GM19467 (cell line): ENCODE results near the gene PRSS3.
A peak's percentile ranks its signal among the peaks of the same experiment; 100 is the strongest.
"Not testable (repeated sequence)": the region's sequence is repeated elsewhere in the genome, so short reads cannot be mapped to it uniquely, and the experiment has no call there.

Source experiments
- ATAC-seq: cut with Tn5 transposase; IDR thresholded peaks from one replicate; pipeline ENCODE4 v1.9.1; 2021; ENCODE audit warnings: mild to moderate bottlenecking, moderate library complexity; ENCODE audit not compliant: unreplicated experiment

Gene PRSS3

DNA sequence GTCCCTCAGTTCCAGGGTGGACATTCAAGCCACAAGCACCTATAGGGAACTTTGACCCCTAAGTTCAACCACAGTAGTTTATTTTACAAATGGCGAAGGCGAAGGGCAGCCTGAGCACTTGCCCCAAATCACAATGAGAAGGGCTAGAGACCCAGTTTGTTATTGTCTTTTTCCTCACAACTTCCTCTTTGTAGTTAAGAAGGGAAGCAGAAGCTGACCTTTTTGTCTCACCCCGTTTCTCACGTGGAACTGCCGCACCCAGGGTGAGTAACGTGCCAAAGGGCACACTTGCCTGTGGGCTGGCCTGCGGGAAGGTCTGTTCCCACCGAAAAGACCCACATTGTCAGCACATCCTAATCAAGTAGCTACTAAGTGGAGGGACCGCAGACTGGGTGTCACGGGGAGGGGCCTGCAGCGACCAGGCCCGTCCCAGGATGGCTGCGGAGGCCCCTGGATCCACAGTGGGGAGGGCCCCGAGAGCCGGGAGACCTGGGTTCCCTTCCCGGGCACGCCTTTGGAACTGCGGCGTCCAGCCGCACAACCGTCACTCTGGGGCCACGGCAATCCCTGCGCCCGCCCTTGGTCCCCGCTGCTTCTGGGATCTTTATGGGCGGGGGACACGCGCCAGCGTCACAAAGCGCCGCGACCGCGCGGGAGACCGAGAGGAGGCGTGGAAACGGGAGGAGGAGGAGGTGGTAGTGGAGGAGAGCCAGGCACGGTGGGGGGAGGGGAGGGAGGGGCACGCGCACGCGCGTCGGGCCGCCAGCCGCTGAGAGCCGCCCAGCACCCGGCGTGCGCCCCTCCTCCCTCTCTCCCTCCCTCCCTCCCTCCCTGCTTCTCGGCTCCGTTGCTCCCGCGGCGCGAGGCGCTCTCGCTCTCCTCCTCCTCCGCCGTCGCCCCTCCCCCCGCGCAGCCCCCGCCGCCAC, 21.2 kb downstream of the PRSS3 start, which contains the start of gene UBE2R2:
UBE2R2 (plus strand) TSS at position 834 of the 926 bp plus-strand sequence. CDS start 598 bp downstream, outside the sequence.
- ATAC-seq = peak; percentile 43

DNA sequence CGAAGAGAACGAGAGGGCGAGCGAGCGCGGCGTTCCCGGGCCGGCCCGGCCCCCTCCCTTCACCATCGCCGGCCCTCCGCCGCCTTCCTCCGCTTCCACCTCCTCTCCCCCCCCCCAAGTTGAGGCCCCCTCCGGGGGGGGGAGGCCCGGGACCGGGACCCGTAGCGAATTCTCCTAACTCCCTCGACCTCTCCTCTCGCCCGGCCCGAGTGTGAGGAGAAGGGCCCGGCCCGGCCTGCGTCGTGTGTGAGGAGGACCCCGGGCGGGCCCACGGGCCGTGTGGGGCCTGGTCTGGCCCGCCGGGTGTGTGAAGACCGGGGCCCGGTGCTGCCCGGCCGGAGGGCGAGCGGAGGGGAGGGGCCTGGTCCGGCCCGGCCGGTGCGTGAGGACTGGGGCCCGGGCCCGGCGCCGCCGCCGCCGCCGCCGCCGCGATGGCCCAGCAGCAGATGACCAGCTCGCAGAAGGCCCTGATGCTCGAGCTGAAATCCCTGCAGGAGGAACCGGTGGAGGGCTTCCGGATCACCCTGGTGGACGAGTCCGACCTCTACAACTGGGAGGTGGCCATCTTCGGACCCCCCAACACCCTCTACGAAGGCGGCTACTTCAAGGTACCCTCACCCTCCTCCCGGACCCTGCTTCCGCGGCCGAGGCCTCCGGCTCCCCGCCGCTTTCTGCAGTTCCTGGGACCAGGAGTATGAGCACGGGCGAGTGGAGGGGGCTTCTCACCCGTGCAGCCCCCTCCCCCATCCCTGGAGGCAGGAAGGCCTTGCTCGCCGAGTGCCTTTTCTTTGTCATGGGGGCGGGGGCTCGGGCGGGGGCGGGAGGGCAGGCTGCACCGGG, 22.2 kb downstream of the PRSS3 start:
- ATAC-seq = peak; percentile 14

DNA sequence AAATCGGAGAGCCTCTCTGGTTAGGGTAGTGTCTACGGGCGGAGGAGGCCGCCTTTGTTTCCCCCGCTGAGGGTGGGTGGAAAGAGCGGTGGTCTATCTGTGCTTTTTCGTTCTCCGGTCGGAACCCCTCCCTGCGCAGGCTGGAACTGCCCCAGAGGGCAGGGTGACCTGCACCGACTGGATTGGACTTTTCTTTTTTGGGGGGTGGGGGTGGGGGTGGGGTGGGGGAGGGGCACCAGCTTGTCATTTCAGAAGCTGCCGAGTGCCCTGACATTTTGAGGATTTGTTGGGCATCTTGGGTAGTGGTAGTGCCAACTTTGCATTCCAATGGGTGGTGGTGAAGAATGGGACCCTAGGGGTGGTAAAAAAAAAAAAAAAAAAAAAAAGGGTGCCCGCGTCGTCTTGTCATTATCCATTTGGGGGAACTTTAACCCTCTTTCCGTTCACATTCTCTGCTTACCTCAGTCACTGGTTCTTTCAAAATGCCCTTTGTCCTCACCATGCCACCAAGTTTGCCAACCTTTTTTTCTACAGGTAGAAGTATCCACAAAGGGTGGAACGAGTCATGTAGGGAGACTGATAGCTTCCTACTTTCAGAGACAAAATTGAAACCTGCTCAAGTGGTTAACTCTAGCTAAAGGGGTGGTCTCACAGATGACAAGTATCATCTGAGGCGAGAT, 22.9 kb downstream of the PRSS3 start:
- ATAC-seq = no peak

DNA sequence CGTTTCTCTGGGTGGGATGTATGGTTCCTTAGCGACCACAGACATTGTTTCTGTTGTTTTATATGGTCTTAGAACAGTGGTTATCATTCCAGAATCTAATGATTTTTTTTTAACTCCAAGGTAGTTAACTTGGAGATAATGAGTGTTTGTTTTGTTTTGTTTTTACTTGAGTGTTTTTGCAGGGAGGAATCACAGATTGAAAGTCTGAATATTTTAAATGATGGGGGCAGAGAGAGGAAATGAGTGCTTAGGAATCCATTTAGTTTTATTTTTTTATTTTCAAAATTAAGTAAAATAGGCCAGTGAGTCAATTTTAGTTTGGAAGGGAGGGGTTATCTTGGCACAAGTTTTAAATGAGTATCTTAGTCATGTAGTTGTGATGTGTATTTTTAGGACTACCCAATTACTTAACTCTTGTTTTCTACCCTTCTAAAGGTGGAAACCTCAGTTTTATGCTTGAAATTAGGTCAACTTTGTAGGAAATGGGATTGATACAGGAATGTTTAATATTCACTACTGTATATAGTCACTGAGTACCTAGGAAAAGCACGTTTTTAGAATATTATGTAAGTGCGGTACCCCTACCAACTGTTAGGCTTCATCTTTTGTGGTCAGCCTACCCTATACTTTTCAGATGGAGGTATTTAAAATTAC, 23.6 kb downstream of the PRSS3 start:
- no peak for ATAC-seq

DNA sequence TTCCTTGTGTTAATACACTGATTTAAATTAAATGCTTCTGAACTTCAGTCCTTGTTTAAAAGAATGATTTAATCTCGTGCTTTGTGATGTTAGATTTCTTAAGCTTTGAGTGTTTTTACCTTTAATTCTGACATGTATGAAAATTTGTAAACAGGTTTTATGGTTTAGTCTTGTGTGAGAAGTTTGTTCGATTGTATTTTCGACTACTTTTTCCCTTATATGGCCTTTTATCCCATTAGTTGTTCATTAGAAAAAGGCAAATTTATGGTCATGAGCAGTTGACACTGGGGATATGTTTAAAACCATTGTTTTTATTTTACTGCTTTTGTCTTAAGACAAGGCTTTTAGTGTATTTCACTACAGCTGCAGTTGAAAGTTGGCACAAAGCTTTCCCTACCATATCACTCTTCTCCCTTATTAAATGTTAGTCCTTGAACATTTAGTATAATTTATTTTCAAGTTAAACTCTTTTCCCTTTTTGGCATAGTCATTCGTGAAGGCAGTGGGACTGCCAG, 24.9 kb downstream of the PRSS3 start:
- no peak for ATAC-seq

DNA sequence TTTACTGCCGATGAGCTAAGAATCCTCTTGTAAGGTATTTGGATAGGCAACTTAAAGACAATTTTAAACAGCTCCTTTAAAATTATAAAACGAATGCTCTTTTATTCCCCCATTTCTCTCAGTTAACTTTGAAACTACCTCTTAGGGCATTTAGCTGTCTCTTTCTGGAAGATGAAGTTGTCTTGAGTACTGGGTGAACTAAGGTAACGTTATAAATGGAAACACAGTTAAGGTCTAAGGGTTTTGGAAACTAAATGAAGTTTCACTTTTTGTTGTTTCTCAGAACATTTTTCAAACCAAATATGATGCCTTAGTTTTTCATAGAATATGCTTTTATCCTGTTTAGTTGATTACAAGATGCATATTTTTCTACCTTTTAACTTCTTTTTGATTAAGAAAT, 28.4 kb downstream of the PRSS3 start:
- ATAC-seq = no peak

DNA sequence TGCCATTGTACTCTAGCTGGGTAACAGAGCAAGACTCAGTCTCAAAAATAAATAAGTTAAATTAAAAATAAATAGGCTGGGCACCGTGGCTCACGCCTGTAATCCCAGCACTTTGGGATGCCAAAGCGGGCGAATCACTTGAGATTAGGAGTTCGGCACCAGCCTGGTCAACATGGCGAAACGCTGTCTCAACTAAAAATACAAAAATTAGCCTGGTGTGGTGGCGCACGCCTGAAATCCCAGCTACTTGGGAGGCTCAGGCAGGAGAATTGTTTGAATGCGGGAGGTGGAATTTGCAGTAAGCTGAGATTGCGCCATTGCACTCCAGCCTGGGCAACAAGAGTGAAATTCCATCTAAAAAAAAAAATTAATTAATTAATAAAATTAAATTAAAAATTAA, 31.9 kb downstream of the PRSS3 start:
- ATAC-seq = not testable (repeated sequence)

DNA sequence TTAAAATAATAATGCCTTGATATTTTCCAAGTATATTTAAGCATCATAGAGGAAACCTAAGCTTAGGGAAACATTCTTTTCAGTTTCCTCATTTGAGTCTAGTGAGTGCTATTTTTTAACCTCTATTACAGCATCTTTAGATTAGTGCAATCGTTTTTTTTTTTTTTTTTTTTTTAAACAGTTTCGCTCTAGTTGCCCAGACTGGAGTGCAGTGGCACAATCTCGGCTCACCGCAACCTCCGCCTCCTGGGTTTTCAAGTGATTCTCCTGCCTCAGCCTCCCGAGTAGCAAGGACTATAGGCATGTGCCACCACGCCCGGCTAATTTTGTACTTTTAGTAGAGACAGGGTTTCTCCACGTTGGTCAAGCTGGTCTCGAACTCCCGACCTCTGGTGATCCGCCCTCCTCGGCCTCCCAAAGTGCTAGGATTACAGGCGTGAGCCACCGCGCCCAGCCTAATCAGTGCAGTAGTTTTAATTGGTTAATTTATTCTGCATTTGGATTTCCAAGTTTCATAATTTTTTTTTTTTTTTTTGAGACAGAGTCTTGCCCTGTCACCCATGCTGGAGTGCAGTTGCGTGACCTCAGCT, 34.4 kb downstream of the PRSS3 start:
- ATAC-seq = not testable (repeated sequence)

DNA sequence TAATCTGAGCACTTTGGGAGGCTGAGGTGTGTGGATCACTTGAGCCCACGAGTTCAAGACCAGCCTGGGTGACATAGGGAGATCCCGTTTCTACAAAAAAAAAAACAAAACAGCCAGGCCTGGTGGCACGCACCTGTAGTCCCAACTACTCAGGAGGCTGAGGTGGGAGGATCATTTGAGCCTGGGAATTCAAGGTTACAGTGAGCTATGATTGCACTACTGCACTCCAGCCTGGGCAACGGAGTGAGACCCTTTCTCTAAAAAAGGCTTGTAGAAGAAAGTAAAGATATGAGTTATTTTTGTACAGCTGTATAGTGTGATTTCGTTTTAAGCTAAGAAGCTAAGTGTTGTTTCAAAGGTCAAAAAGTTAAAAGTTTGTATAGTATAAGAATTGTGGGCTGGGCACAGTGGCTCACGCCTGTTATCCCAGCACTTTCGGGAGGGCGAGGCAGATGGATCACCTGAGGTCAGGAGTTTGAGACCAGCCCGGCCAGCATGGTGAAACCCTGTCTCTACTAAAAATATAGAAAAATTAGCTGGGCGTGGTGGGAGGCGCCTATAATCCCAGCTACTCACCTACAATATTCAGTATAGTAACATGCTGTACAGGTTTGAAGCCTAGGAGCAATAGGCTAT, 40.4 kb downstream of the PRSS3 start:
- no peak for ATAC-seq

DNA sequence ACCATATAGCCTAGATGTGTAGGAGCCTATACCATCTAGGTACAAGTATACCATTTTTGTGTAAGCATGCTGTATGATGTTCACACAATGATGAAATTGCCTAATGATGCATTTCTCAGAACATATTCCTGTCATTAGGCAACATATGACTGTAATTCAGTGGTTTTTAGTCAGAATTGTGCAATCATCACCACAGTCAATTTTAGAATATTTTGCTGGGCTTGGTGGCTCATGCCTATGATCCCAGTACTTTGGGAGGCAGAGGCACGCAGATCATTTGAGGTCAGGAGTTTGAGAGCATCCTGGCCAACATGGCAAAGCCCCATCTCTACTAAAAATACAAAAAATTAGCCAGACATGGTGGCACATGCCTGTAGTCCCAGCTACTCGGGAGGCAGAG, 40.9 kb downstream of the PRSS3 start:
- ATAC-seq = not testable (repeated sequence)

DNA sequence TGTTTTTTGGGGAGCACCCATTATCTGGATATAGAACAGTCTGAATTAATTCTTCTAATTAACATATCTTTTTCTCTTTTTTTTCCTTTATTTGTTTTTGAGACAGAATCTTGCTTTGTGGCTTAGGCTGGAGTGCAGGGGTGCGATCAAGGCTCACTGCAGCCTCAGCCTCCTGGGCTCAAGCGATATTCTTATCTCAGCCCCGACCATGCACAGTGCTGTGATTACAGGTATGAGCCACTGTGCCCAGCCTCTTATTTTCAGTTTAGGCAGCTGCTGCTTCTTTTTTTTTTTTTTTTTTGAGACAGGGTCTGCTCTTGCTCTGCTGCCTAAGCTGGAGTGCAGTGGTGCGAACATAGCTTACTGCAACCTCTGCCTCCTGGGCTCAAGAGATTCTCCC, 41.8 kb downstream of the PRSS3 start:
- ATAC-seq = no peak

DNA sequence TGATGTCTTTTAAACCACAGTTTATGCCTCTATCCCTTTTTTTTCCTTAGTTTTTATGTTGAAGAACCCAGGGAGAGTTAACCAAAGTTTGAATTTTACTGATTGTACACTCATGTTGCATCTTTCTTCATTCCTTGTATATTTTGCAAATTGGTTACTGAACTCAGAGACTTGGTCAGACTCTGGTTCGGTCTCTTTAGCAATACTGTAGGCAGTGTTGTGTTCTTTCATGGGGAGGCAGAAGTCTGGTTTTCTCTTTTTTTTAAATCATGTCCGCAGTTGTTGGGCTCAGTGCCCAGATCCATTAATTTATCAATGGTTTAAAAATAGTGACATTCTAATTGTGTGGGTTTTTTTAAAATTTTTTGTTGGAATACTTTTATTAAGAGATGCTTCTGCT, 45.0 kb downstream of the PRSS3 start:
- ATAC-seq = no peak

DNA sequence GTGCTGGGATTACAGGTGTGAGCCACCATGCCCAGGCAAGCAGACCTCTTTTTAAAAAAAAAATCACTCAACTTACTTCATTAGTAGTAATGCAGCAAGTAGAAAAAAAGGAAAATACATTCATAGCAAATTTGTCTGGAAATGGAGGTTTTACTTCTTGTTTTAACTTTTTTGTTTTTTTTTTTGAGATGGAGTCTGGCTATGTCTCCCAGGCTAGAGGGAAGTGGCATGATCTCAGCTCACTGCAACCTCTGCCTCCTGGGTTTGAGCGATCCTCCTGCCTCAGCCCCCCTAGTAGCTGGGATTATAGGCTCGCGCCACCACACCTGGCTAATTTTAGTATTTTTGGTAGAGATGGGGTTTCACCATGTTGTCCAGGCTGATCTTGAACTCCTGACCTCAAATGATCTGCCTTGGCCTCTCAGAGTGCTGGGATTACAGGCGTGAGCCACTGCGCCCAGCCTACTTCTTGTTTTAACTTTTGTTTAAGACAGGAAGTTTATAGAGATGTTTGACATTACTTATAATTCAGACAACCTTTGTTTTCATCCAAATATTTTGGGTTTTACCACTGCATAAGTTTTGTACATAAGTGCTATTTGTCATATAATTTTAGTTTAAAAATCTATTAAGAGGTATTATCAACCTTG, 48.1 kb downstream of the PRSS3 start:
- ATAC-seq = no peak

DNA sequence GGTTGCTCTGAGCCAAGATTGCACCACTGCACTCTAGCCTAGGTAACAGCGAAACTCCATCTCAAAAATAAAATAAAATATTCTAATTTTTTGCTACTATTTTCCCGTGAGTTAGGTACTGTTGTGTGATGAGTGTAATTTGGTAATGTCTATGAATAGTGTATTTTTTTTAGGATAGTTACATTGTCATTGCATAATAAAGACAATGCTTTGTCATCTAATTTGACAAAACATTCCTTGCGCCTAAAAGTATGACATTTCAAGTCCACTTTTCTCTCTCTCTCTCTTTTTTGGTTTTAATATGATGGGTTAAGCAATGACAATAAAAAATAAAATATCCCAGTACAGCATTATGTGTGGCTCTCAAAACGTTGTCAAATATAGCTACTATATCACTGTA, 50.9 kb downstream of the PRSS3 start:
- ATAC-seq = no peak

DNA sequence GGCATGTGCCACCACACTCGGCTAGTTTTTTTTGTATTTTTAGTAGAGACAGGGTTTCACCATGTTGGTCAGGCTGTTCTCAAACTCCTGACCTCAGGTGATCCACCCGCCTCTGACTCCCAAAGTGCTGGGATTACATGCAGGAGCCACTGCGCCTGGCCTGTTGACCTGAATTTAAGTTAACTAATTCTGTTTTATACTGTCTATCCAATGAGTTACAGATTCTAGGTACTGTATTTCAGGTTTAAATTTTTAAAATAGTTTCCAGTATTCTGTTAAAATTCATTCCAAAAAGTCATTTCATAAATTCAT, 52.5 kb downstream of the PRSS3 start:
- ATAC-seq = not testable (repeated sequence)
